ENCODE results near the gene SAFB.

Gene SAFB

DNA sequence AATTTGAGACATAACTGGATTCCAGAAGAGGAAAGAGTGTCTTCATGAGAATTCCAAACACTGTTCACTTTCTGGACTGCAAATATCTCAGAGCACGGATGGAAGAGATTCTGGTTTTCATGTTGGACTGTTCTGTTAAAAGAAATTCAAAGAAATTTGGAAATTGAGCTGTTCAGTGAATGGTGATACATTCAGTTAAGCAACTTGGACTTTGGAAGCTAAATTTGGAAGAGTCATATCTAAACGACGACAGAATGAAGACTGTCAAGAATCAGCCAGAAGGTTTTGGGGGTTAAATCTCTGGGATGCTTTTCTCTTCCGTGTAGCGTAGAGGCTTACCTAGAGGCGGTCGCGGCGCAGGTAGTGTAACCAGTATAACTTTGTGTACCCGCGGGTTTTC is 25.6 kb downstream of the SAFB start:
- Histone ChIP-seq H3K36me3 (peaks cover 78 to 91% (median 85%) of the 10 kb centered on the region in 3 donors), H3K27me3 (no peaks in the 10 kb centered on the region), H3K9me3 (no peaks in the 10 kb centered on the region), H3K4me1 (peaks cover 0 to 2% (median 0%) of the 10 kb centered on the region in 4 donors), H3K27ac (no peak overlapping the region), H3K4me3 (no peak overlapping the region)
- no peak for TF ChIP-seq CTCF (IDR thresholded peaks at IDR 0.05)
- DNase-seq = no peak
- intact Hi-C loops (cut with DNase I; ENCODE audit: low total_unique reads) = no loop called here

- no peak overlapping the region for H3K4me3 ChIP-seq
- DNase-seq = no peak
- no peaks in the 10 kb centered on the region for H3K4me1 ChIP-seq
- H3K9me3 ChIP-seq = no peaks in the 10 kb centered on the region
- H3K27me3 ChIP-seq = no peaks in the 10 kb centered on the region
- H3K36me3 ChIP-seq = peaks cover 83 to 93% (median 90%) of the 10 kb centered on the region in 3 donors
- intact Hi-C loops (cut with DNase I; ENCODE audit: low total_unique reads) = no loop called here
- TF ChIP-seq CTCF (IDR thresholded peaks at IDR 0.05) = no peak
- no peak overlapping the region for H3K27ac ChIP-seq
Measured at GRCh38 chr19:5651361-5651760, 28.5 kb downstream of the SAFB start.

- Histone ChIP-seq H3K36me3 (peaks cover 83 to 93% (median 90%) of the 10 kb centered on the region in 3 donors), H3K9me3 (no peaks in the 10 kb centered on the region), H3K4me1 (no peaks in the 10 kb centered on the region), H3K4me3 (no peak overlapping the region), H3K27ac (no peak overlapping the region), H3K27me3 (no peaks in the 10 kb centered on the region)
- intact Hi-C loops (cut with DNase I; ENCODE audit: low total_unique reads) = no loop called here
- no peak for TF ChIP-seq CTCF (IDR thresholded peaks at IDR 0.05)
- DNase-seq = no peak
Measured at GRCh38 chr19:5652261-5652660, 29.4 kb downstream of the SAFB start.

DNA sequence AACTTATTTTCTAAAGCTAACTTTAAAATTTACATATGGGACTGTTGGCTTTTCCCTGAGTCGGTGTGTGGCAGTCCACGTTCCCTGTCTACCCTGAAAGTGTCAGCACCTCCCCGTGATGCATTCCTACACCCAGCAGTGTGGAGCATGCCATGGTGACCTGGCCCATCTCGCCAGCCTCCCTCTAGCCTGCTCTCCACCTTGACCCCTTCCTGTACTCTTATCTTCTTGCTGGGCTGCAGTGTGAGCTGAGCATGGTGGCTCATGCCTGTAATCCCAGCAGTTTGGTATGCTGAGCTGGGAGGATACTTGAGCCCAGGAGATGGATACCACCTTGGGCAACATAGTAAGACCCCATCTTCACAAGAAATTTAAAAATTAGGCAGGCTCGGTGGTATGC is 32.0 kb downstream of the SAFB start:
- intact Hi-C loops (cut with DNase I; ENCODE audit: low total_unique reads) = no loop called here
- Histone ChIP-seq H3K4me1 (no peaks in the 10 kb centered on the region), H3K9me3 (no peaks in the 10 kb centered on the region), H3K4me3 (no peak overlapping the region), H3K27me3 (no peaks in the 10 kb centered on the region), H3K36me3 (peaks cover 96 to 100% (median 97%) of the 10 kb centered on the region in 3 donors), H3K27ac (no peak overlapping the region)
- DNase-seq = peak in 1 of 2 donors; percentile 27
- no peak for TF ChIP-seq CTCF (IDR thresholded peaks at IDR 0.05)

DNA sequence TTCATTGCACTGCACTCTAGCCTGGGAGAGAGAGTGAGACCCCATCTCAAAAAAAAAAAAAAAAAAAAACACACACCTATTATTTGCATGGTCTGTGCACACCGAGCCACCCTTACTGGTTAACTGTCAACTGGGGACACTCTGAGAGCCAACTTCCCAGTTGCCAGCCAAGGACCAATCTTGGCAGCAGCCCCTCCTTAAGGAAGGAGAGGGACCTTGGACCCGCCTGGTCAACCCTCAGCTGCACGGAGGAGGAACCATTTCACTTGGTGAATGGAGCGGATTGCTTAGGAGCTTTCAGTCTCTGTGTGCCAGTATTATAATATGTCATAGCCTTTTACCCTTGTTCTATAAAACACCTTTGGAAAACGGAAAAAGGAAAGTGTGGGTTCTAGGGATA is 32.5 kb downstream of the SAFB start:
- no peak for TF ChIP-seq CTCF (IDR thresholded peaks at IDR 0.05)
- Histone ChIP-seq H3K4me3 (no peak overlapping the region), H3K4me1 (no peaks in the 10 kb centered on the region), H3K9me3 (no peaks in the 10 kb centered on the region), H3K27ac (no peak overlapping the region), H3K27me3 (no peaks in the 10 kb centered on the region), H3K36me3 (peaks cover 94 to 100% (median 95%) of the 10 kb centered on the region in 3 donors)
- intact Hi-C loops (cut with DNase I; ENCODE audit: low total_unique reads) = no loop called here
- peak in 1 of 2 donors; percentile 7 for DNase-seq

- no peak overlapping the region for H3K4me3 ChIP-seq
- intact Hi-C loops (cut with DNase I; ENCODE audit: low total_unique reads) = no loop called here
- no peaks in the 10 kb centered on the region for H3K9me3 ChIP-seq
- TF ChIP-seq CTCF (IDR thresholded peaks at IDR 0.05) = no peak
- no peak for DNase-seq
- no peaks in the 10 kb centered on the region for H3K27me3 ChIP-seq
- H3K4me1 ChIP-seq = no peaks in the 10 kb centered on the region
- H3K36me3 ChIP-seq = peaks cover 93 to 100% (median 98%) of the 10 kb centered on the region in 3 donors
- no peak overlapping the region for H3K27ac ChIP-seq
Measured at GRCh38 chr19:5661483-5661882, 38.6 kb downstream of the SAFB start.
